ENCODE data around the gene BRMS1.
"Not testable (repeated sequence)": the region's sequence is repeated elsewhere in the genome, so short reads cannot be mapped to it uniquely, and the experiment has no call there.

Gene BRMS1

GRCh38 chr11:66360406-66361073 lies 15.6 kb upstream of the BRMS1 start:
- Histone ChIP-seq H3K79me2 (ENCODE audit: low read length) (no peaks in the 10 kb centered on the region), H3F3A (ENCODE audit: insufficient read depth, low read length) (no peaks in the 10 kb centered on the region), H4K20me1 (ENCODE audit: insufficient read depth, low read length) (no peaks in the 10 kb centered on the region), H3K9ac (ENCODE audit: low read length) (no peak overlapping the region), H3K4me3 (ENCODE audit: low read length) (no peak overlapping the region), H3K4me2 (ENCODE audit: low read depth, low read length) (no peak overlapping the region), H3K9me2 (replicated peaks; ENCODE audit: insufficient read depth, low read length) (no peaks in the 10 kb centered on the region), H3K27me3 (replicated peaks; ENCODE audit: insufficient read depth, low read length) (peaks cover 51% of the 10 kb centered on the region), H3K36me3 (replicated peaks; ENCODE audit: insufficient read depth, low read length) (no peaks in the 10 kb centered on the region), H3K9me3 (replicated peaks; ENCODE audit: insufficient read depth, low read length) (no peaks in the 10 kb centered on the region), H2AFZ (ENCODE audit: low read length) (no peak overlapping the region), H3K4me1 (ENCODE audit: low read length) (no peaks in the 10 kb centered on the region), H3K27ac (ENCODE audit: low read length) (no peak overlapping the region)
- DNase-seq, result no peak
- TF ChIP-seq EZH2 (optimal IDR thresholded peaks at IDR 0.05; ENCODE audit: low read depth, low read length) (no peak), EZH2phosphoT487 (IDR thresholded peaks at IDR 0.05; ENCODE audit: low read length) (no peak), CTCF (IDR thresholded peaks at IDR 0.05; ENCODE audit: low read length) (no peak)

- no peak overlapping the region for H2AFZ ChIP-seq (ENCODE audit: low read length)
- no peak overlapping the region for H3K27ac ChIP-seq (ENCODE audit: low read length)
- no peaks in the 10 kb centered on the region for H4K20me1 ChIP-seq (ENCODE audit: insufficient read depth, low read length)
- no peak overlapping the region for H3K9ac ChIP-seq (ENCODE audit: low read length)
- no peaks in the 10 kb centered on the region for H3K36me3 ChIP-seq (replicated peaks; ENCODE audit: insufficient read depth, low read length)
- TF ChIP-seq CTCF (IDR thresholded peaks at IDR 0.05; ENCODE audit: low read length), result no peak
- no peak for TF ChIP-seq EZH2phosphoT487 (IDR thresholded peaks at IDR 0.05; ENCODE audit: low read length)
- TF ChIP-seq EZH2 (optimal IDR thresholded peaks at IDR 0.05; ENCODE audit: low read depth, low read length), result no peak
- no peaks in the 10 kb centered on the region for H3K79me2 ChIP-seq (ENCODE audit: low read length)
- no peaks in the 10 kb centered on the region for H3F3A ChIP-seq (ENCODE audit: insufficient read depth, low read length)
- no peaks in the 10 kb centered on the region for H3K9me3 ChIP-seq (replicated peaks; ENCODE audit: insufficient read depth, low read length)
- peaks cover 47% of the 10 kb centered on the region for H3K27me3 ChIP-seq (replicated peaks; ENCODE audit: insufficient read depth, low read length)
- H3K4me3 ChIP-seq (ENCODE audit: low read length), result no peak overlapping the region
- no peaks in the 10 kb centered on the region for H3K4me1 ChIP-seq (ENCODE audit: low read length)
- H3K4me2 ChIP-seq (ENCODE audit: low read depth, low read length), result no peak overlapping the region
- H3K9me2 ChIP-seq (replicated peaks; ENCODE audit: insufficient read depth, low read length), result no peaks in the 10 kb centered on the region
- no peak for DNase-seq
Measured at GRCh38 chr11:66359662-66360087, 14.8 kb upstream of the BRMS1 start.

GRCh38 chr11:66350560-66351235 lies 5.8 kb upstream of the BRMS1 start:
- not testable (repeated sequence) for H3F3A ChIP-seq (ENCODE audit: insufficient read depth, low read length); H3K36me3 ChIP-seq (replicated peaks; ENCODE audit: insufficient read depth, low read length); H3K9me2 ChIP-seq (replicated peaks; ENCODE audit: insufficient read depth, low read length); H4K20me1 ChIP-seq (ENCODE audit: insufficient read depth, low read length); H3K4me2 ChIP-seq (ENCODE audit: low read depth, low read length); H3K4me3 ChIP-seq (ENCODE audit: low read length); H3K27me3 ChIP-seq (replicated peaks; ENCODE audit: insufficient read depth, low read length); H3K9me3 ChIP-seq (replicated peaks; ENCODE audit: insufficient read depth, low read length); H3K9ac ChIP-seq (ENCODE audit: low read length); H3K79me2 ChIP-seq (ENCODE audit: low read length); DNase-seq; H3K4me1 ChIP-seq (ENCODE audit: low read length); H3K27ac ChIP-seq (ENCODE audit: low read length); H2AFZ ChIP-seq (ENCODE audit: low read length)

- Histone ChIP-seq H3K4me2 (ENCODE audit: low read depth, low read length) (no peak overlapping the region), H3K27ac (ENCODE audit: low read length) (no peak overlapping the region), H3K4me3 (ENCODE audit: low read length) (no peak overlapping the region)
Measured at GRCh38 chr11:66349084-66349386, 4.1 kb upstream of the BRMS1 start.

More at GRCh38 chr11:66349084-66349386, 4.1 kb upstream of the BRMS1 start:
- Histone ChIP-seq H3K27me3 (replicated peaks; ENCODE audit: insufficient read depth, low read length) (peaks cover 7% of the 10 kb centered on the region), H4K20me1 (ENCODE audit: insufficient read depth, low read length) (no peaks in the 10 kb centered on the region), H3F3A (ENCODE audit: insufficient read depth, low read length) (peaks cover 9% of the 10 kb centered on the region; the same call in 1 of the 2 replicates), H3K4me1 (ENCODE audit: low read length) (peaks cover 6% of the 10 kb centered on the region), H3K79me2 (ENCODE audit: low read length) (peaks cover 8% of the 10 kb centered on the region), H3K9me2 (replicated peaks; ENCODE audit: insufficient read depth, low read length) (no peaks in the 10 kb centered on the region), H3K36me3 (replicated peaks; ENCODE audit: insufficient read depth, low read length) (no peaks in the 10 kb centered on the region), H2AFZ (ENCODE audit: low read length) (no peak overlapping the region), H3K9me3 (replicated peaks; ENCODE audit: insufficient read depth, low read length) (no peaks in the 10 kb centered on the region), H3K9ac (ENCODE audit: low read length) (no peak overlapping the region)
- TF ChIP-seq EZH2phosphoT487 (IDR thresholded peaks at IDR 0.05; ENCODE audit: low read length) (no peak), EZH2 (optimal IDR thresholded peaks at IDR 0.05; ENCODE audit: low read depth, low read length) (no peak), CTCF (IDR thresholded peaks at IDR 0.05; ENCODE audit: low read length) (no peak)
- DNase-seq, result no peak

All from MM.1S (cell line).